ENCODE data around the gene CFAP90. TPM values are rescaled to one million over a fixed set of nuclear protein-coding genes. Genes with fewer than 3 reads are reported as not detected.

CFAP90 gene
- total RNA-seq, 4 donors from 2014 or later = 0.88 TPM; not detected in 3

DNA sequence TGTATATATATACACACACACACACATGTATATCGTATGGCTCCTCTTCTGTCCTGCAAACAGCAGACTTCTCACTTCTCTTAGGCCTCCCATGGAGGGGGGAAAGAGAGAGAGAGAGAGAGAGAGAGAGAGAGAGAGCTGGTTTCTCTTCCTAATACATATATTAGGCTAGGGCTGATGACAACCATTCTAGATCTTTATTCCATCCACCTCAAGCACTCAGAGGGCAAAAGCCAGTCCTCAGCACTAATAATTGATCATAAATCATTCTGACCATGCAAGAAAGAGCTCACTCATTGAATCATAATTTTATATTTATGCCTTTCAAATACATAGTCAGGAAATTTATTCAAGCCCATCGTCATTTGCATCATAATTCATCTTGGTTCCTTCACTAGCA, 47.0 kb downstream of the CFAP90 start:
- DNase-seq (ENCODE audit: low spot score) (no peak), ATAC-seq (ENCODE audit: low FRiP score) (no peak)
- TF ChIP-seq, protein P1, sequence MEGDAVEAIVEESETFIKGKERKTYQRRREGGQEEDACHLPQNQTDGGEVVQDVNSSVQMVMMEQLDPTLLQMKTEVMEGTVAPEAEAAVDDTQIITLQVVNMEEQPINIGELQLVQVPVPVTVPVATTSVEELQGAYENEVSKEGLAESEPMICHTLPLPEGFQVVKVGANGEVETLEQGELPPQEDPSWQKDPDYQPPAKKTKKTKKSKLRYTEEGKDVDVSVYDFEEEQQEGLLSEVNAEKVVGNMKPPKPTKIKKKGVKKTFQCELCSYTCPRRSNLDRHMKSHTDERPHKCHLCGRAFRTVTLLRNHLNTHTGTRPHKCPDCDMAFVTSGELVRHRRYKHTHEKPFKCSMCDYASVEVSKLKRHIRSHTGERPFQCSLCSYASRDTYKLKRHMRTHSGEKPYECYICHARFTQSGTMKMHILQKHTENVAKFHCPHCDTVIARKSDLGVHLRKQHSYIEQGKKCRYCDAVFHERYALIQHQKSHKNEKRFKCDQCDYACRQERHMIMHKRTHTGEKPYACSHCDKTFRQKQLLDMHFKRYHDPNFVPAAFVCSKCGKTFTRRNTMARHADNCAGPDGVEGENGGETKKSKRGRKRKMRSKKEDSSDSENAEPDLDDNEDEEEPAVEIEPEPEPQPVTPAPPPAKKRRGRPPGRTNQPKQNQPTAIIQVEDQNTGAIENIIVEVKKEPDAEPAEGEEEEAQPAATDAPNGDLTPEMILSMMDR (IDR thresholded peaks at IDR 0.05) = no peak

DNA sequence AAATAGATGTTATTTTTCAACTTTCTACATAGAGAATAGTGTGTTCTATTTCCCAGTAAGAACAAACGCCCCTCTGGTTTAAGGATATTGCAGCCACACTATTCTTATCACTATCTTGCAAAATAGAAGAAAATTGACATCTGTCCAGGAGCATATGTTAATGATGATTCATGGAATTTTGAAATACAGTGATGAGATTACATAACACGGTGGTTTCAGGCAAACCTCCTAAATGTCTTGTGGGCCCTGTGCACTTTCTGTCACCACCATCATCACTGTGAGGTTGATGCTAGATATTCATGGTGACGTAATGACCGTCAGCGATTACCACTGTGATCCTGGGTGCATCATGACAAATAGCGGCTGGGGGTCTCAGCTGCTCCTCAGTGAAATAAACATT, 48.1 kb downstream of the CFAP90 start:
- DNase-seq (ENCODE audit: low spot score) = no peak
- ATAC-seq (ENCODE audit: low FRiP score) = peak; percentile 30
- TF ChIP-seq, protein P1 (IDR thresholded peaks at IDR 0.05) = no peak

DNA sequence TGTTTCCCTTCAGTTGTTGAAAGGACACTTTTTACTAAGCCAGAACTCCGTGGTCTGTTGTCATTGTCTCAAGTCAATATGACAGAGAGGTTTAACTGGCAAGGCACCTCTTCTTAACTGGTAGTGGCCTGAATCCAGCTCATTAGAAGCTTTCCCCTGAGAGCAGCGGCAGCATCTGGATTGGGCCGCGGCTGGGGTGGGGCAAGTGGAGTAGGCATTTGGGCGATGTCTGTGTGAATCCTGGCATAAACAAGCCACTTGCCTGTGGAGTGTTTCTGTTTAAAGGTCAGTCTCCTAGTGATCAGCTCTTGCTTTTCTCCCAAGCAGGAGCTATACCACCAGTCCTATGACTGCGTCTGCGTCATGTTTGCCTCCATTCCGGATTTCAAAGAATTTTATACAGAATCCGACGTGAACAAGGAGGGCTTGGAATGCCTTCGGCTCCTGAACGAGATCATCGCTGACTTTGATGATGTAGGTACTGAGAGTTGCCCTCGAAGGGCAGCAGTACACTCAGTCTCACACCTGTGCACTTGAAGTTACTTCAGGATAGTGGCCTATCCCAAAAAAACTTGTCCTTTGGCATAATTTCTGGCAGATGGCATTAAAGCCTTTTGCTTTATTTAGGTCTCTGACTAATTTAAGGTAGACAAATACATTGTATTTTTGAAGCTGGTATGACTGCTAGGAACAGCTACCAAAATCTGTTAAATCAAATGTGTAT, 48.9 kb downstream of the CFAP90 start:
- TF ChIP-seq, protein P1 (IDR thresholded peaks at IDR 0.05) = no peak
- DNase-seq (ENCODE audit: low spot score) (no peak), ATAC-seq (ENCODE audit: low FRiP score) (no peak)

DNA sequence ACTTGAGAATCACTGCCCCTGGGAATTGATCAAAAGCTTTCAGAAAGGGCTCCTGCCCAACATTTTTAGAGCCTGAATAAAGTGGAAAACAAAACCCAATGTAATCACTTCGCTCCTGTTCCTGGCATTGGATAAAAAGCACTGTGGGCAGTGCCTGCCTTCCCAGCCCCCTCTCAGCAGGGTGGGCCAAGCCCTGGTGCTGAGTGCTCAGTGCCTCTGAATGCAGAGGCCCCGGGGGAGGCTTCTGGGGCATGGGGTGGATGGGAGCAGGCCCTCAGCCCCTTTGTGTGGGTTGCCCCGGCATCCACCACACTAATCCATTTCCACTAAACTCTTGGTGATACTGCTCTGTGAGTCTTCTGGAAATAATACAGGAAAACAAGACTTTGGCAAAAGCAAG, 55.6 kb downstream of the CFAP90 start:
- DNase-seq (ENCODE audit: low spot score) (no peak), ATAC-seq (ENCODE audit: low FRiP score) (no peak)
- TF ChIP-seq, protein P1 (IDR thresholded peaks at IDR 0.05) = no peak

DNA sequence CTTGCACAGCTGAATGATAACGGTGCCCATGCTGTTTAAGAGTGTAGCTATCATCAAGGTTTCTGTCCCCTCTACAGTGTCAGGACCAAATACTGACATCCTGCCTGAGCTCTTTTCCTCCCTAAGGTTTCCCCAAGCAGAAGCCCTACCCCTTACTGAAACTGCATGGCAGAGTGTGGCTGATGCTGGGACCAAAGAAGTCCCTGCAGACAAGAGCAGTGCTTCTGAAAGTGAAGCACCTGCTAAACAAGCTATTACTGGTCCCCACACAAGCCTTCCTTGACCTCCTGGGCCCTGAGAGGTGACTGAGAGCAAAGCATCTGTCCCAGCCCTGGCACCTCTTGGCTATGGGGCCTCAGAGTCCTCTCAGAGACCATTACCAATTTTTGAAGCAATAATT, 56.1 kb downstream of the CFAP90 start:
- ATAC-seq (ENCODE audit: low FRiP score) (no peak), DNase-seq (ENCODE audit: low spot score) (no peak)
- TF ChIP-seq, protein P1 (IDR thresholded peaks at IDR 0.05) = no peak

DNA sequence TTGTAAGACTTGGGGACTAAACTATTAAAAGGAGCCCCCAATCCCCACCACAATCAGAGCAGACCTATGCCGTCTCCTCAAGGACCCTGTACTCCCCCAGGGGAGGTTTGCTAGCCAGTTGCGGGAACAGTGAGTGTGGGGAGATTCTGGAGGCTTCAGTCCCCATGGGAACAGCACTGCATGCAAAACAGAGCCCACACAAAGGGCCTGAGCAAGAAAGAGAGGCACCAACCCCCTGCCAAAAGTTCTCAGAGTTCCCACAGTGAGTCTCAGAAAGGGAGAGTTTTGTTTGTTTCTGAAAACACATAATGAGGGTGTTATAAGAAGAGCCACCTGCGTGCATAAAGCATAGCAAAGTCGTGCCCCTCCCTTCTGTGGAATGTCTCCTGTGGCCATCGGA, 56.6 kb downstream of the CFAP90 start:
- TF ChIP-seq, protein P1 (IDR thresholded peaks at IDR 0.05) = no peak
- DNase-seq (ENCODE audit: low spot score) (no peak), ATAC-seq (ENCODE audit: low FRiP score) (no peak)

DNA sequence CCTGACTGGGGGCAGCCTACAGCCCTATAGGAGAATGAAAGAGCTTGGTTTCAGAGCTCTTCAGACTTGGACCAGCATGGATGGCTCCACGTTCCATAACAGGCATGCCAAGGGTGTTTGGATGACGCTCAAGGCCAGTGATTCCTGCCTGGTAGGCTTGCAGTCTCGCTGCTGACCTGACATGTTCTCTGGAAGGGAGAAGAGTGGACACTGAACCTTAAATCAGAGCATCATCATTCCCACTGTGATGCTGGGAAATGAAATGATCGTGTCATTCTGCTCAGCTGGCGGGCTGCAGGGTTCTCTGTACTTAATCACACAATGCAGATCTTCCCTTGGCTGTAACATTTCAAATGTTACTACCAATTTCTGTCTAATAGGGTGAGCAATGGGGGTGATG, 57.0 kb downstream of the CFAP90 start:
- TF ChIP-seq, protein P1 (IDR thresholded peaks at IDR 0.05) = no peak
- ATAC-seq (ENCODE audit: low FRiP score) = no peak
- no peak for DNase-seq (ENCODE audit: low spot score)
